ENCODE results near the gene ADGRG7.

- TF ChIP-seq POLR2AphosphoS5 (IDR thresholded peaks at IDR 0.05) (no peak), CTCF (IDR thresholded peaks at IDR 0.05 in 8 of 11, conservative IDR thresholded peaks at IDR 0.05 in 3 of 11) (no peak), POLR2A (IDR thresholded peaks at IDR 0.05) (no peak)
Measured at GRCh38 chr3:100637197-100637631, 27.8 kb downstream of the ADGRG7 start.

Data from spleen (tissue), 7 donors.